HG03103 (cell line): ENCODE measurements around the gene ATRNL1.

Source experiments
- ATAC-seq: cut with Tn5 transposase; IDR thresholded peaks from one replicate; pipeline ENCODE4 v1.9.1; 2021; ENCODE audit warnings: low read depth; ENCODE audit not compliant: unreplicated experiment

The ATRNL1 gene

DNA sequence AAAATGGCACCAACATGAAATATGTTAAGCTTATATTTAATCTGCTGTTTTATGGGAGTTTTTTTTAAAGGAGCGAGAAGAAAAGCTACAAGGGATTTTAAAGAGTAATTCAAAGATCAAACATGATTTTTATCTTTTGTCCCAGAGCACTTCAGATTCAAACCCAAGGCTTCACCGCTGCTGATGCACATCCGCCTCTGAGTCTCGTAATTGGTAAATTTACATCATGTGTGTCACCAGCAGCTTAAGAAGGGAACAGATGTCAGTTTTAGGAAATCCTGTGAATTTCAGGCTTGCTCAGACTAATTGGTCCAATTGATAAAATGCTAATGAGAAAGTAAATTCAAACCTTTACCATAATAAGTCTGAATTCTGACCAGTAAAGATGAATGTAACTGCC, 773.5 kb downstream of the ATRNL1 start:
- no peak for ATAC-seq

DNA sequence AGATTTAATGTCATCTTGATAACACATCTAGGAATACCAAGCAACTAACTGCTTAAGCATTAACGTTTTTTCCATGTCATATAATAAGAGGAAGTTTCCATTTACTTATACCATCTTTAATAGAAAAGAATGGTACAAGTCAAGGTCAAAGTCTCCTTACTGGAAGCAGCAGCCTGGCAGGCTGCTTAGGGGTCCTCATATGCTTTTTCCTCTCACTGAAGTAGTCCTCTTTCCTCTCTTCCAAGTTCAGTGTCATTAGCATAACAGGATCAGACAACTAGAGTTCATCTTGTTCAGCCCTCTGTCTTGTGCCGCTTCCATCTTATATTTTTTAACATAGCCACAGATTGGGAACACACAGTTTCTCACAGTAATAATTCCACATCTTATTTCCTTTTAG, 774.1 kb downstream of the ATRNL1 start:
- ATAC-seq: no peak

DNA sequence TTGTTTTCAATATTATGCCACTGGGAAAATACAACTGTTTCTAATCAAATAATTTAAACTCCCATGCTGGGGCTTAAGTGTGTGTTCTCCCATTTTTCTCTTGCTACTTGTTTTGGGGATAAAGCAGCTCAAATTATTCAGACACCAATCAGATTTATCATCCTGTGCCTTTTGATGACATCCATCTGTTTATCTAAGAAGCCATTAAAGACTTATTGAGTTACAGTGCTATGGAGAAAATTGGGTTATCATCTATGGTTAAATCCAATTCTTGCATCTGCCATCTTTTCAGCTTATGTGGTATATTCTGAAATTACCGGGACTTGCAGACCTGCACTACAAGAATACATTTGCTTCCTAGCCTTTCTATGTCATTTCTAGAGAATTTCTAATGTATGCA, 778.7 kb downstream of the ATRNL1 start:
- no peak for ATAC-seq

DNA sequence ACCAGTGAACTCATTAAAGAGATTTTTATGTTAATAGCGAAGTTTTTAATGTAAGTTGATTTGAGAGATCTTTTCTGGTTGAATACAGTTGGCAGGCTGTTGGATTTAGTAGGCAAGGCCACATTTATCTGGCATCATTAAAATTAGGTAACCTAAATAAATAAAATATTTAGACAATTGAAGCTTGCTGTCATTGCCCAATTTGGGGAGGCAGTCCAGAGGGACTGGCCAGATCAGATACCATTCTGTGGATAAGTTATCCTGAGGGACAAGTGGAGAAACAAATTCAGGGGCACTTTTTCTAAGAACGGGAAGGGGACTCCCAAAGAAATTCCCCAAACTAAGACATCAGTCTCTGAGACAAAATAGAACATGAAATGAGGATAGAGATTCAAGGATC, 782.0 kb downstream of the ATRNL1 start:
- no peak for ATAC-seq

DNA sequence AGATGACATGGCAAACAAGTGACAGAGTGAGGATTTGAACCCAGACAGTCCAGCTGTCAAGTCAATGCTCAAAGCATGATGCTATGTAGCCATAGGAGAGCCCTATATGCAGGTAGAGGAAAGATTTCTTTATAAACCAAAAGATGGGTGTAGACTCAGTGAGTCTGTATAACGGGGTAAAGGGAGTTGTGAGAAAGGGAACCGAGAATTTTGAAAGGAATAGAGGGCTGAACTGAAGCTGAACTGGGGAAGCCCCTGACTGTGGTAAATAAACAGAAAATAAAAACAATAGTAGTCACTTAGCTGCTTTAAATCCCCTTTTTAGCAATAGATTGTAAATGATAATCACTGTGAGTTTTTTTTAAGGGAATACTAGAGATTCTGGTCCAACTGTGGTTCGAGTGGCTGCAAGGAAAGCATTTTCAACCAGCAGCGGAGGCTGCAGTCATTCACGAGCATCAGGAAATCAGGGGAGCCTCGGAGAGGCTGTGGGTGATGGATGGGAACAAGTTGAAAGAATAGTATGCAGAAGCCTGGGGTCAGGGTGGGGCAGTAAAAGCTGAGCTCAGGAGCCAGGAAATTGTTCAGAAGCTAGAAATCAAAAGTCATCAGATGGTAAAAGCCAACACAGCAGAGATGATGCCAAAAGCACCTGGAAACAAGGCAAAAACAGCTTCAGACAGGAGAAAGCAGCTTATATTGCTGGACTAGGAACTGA, 786.4 kb downstream of the ATRNL1 start:
- ATAC-seq: peak; percentile 65

DNA sequence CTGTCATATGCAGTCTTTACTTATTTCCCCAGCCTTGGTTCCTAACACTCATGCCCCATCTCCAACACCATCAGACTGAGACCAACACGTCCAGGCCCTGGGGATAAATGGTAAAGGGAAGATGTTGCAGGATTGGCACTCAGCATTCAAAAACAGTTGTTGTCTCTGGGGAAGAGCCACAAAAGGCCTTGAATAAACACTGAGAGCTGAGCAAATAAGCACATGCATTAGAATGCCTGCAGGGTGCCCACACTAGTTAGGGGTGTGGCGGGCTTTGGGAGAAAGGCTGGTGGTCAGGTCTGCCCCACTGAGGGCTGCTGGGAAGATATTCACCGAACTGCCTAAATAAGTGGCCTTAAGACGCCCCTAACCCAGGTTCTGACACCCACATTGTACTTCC, 788.9 kb downstream of the ATRNL1 start:
- ATAC-seq: no peak

DNA sequence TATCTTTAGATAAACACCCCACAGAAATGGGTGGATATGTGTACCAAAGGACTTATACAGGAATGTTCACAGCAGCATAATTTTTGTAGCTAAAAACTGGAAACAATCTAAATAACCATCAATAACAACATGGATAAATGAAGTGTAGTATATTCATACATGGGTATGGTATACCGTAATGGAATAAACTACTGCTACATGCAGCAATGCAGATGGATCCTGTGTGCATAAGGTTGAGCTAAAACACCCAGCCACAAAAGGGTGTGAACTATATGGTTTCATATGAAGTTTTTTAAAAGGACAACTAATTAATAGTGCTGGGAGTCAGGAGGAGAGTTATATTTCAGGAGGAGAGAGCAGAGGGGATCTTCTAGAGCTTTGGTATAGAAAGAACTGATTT, 790.2 kb downstream of the ATRNL1 start:
- ATAC-seq: no peak

DNA sequence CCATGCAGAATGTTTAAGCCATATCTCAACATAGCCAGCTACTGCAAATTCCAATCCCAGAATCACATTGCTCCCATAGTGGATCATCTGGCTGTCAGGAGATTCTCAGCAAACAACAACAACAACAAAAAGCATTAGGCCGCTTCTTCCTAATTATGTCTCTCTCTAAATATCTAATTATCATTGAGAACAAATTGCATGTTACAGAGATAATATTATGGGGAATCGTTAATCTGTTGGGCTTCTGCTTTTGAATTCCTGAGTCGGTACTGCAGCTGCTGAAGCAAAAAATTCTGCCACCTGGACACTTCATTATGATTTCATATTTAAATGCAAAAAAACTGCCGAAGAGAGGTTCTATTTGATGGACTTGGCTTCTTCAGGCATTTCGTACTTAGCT, 791.2 kb downstream of the ATRNL1 start:
- no peak for ATAC-seq

DNA sequence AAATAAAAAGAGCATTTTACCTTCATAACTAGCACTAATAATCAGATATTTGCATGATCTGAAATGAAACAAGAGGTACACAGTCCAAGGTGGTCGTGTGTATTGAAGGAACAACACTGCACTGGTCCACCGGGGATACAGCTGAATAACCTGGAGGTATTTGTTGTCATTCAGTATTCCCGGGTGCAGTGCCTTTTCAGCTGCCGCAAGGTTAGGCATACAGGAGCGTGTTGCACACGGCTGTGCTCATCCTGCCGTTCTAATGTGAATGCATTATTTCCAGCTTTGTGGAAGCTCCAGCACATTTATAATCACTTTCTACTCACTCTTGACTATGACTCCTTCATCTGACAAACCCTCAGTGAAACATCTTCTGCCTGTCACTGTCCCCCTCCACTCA, 802.0 kb downstream of the ATRNL1 start:
- ATAC-seq: no peak

DNA sequence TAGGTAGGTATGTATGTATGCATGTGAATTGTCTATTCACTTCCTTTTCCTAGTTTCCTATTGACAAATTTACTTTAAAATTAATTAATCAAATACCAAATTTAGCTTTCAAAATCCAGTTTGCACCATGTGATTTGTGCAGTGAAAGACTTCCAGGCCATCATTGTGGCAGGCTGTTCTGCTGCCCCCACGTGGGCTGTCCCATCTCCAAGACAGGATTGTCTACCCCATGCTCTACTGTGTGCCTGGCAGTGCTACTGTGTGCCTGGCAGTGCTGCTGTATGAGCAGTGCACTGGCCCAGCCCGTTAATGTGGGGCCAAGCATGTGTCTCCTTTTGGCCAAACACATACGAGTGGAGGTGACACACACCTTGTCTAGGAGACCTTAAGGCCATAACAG, 805.1 kb downstream of the ATRNL1 start:
- ATAC-seq: no peak

DNA sequence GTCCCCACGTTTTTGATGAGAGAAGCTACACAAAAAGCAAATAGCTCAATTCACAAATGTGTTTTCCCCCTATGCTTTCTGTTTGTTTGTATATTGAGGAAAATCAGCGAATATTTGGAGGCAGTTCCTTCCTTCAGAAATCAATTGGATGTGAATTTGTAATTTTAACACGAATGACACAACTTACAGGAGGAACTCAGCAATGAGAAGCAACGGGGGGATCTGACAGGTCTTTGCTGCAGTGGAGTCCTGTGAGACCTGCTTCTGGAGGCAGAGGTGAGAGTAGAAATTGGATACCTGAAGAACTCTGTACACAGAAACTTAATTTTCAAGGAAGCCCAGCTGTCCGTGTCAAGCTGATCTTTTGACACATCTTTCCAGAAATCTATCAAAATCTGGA, 809.4 kb downstream of the ATRNL1 start:
- no peak for ATAC-seq

DNA sequence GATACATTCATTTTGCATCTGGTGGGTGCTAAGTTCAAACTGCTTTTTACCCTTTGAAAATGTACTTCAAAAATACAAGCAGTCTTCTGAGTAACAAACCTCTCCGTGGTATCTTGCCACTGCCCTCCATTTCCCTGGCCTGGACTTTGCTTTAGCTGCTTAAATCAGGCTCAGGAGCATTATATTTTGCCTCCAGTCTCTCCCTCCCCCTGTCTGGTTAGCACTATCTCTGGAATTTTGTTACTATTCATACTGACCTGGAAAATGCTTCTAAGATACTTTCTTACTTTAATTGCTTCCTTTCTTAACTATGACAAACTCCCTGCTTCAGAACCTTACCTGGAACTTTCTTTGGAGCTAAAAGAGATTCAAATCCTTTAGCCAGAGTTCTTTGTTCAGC, 810.0 kb downstream of the ATRNL1 start:
- ATAC-seq: no peak

DNA sequence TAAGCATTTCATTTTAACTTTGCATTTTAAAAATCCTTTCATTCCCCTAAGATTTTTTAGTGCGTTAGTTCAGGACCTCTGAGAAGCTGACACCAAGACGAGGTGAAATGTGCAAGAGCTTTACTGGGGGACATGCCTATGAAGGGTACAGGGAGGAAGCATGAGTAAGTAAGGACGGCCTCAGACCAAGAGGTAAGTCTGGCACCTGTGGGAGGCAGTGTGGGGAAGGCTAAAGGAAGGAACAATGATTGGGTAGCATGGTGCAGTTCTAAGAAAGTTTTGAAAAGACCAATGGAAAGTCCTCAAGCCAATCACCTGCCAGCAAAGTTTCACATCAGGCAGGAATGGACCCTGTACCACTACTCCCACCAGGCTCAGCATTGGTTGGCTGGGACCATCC, 810.7 kb downstream of the ATRNL1 start:
- ATAC-seq: no peak

DNA sequence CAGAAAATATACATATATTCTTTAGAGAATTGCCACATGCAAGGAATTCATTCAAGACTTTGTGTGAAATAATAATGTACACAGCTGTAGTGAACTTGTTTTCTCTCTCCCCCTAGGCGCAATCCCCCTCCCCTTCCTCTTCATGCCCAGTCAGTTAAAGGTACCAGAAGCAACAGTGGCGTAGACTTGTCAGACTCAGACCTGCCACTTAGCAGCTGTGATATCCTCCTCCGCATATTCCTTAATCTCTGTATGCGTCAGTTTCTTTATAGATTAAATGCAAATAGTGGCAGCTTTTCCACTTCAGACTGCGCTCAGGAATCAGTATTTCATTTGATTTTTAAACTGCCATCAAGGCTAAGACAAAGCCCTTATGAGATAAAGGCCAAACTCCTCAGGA, 815.9 kb downstream of the ATRNL1 start:
- ATAC-seq: no peak

DNA sequence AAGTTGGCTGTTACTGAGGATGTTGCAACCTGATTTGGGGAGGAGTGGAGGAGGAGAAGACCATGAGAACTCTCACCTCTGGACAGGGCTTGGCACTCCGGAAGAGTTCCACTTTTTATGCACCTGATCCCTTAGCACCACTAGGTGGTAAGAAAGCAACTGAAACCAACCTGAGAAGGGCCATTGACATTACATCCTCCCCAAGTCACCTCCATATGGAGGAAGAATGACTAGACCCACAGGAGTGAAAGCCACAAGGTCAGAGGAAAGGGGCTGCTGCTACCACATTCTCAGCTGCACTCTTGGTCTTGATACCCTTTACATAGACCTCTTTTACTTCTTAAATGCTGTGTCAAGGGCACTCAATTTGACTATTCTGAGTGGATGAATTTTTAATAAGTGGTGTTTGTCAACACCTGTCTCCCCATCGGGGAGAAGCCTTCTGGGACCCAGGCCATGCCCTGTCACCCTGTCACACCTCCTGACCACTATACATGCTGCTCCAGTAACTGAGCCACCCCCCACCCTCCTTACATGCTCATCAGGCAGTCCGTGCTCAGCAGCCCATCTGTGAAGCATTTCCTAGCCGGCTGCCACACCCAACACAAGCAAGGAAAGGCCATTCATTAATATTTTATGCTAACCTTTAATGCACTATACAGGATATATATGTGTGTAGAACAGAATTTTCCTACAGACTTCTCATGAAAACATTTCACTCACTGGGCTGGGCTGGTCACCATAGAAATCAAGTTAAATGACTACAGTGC, 817.0 kb downstream of the ATRNL1 start:
- no peak for ATAC-seq

DNA sequence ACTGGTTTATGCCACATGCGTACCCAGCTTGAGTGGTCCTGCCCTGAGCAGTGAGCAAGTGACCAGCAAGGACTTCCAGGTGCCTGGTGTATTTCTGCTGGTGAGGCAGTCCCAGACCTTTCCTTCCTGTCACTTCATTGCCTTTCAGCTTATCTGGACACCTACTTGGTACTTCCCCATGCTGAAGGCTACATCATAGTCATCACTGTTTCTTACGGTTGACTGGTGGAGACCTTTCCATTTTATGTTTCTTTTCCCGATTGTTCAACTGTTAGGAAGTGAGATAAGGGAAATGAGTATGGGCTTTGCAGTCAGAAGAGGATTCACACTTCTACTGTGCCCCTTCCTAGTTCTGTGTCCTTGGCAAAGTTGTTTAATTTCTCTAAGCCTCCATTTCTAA, 821.3 kb downstream of the ATRNL1 start:
- no peak for ATAC-seq

DNA sequence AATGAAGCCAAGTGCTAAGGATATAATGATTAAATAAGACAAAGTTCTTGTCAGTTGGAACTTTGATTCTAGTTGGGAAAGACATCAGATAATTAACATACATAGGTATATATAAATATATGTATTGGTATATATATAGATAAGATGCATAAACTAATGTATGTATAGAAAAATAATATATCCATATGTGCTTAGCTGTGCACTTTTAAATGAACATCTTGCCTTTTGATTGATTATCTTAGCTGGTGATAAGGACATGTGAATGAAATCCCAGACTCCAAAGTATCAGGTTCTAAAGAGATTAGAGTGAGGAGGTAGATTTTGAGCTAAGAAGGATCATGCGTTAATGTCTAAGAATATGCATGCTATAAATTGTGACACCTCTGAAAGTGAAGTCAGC, 822.3 kb downstream of the ATRNL1 start:
- ATAC-seq: no peak

DNA sequence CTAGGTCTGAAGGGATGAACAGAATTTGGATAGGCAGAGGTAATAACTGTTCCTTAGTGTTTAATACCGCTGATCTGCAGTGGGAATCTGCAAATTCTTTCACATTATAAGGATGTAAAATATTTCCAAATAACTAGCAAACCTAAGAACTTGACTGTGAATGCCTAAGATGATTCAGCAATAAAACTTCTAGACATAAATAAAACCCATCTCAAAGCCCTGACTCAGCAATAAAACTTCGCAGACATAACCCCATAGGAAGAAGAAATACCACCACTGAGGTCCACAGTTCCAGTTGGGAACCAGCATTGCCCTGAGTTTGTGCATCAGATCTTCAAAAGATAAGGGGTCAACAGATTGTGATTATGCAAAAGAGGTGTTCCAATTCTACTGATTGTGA, 825.6 kb downstream of the ATRNL1 start:
- no peak for ATAC-seq

DNA sequence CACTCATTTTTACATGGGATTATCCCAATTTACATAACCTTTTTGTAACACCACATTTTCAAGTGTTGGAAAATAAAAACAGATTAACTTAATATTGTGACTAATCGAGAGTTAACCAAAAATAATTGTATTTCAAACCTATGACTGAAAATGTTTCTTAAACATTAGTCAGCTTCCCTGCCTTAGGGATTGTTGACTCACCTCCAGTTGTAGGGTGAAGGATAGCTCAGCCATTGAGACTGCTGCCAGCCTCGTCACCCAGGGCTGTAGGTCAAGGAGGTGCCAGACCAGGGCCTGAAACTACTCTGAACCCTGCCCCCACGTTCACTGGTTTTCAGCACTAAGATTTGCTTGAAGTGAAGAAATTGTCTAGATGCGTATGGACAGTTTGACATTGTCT, 828.6 kb downstream of the ATRNL1 start:
- no peak for ATAC-seq

DNA sequence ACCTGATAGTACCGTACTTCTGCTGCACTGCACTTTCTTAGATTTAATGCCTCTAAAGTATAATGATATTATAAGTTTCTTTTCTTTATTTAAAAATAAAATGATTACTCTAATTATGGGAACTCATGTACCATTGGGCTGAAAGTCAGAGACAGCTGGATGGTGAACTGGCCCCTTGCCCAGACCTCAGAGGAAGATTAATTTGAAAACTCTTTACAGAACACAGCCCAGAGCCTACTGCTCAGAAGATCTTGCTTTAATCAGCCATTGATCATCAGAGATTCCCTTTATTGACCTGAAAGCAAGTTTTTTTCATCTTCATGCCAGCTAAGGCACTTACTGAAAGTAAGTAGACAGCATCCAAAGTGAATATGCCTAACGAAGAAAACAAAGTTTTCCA, 838.1 kb downstream of the ATRNL1 start:
- no peak for ATAC-seq

DNA sequence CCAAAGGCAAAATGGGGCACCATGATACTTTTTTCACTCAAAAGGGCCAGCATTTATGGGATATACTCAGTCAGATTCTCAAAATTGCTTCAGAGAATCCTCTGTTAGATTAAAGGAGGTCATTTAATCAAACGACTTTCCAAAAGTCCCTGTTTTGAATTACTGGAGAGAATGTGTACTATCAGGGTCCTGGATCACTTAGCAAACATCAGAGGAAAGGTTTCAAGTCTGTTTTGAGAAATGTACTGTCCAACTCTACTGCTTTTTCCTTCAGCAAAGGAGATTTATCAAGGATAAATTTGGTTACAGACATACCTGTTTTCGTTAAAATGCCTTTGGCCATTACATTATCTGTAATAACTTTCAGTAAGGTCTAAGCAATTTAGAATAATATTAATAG, 838.9 kb downstream of the ATRNL1 start:
- ATAC-seq: no peak

DNA sequence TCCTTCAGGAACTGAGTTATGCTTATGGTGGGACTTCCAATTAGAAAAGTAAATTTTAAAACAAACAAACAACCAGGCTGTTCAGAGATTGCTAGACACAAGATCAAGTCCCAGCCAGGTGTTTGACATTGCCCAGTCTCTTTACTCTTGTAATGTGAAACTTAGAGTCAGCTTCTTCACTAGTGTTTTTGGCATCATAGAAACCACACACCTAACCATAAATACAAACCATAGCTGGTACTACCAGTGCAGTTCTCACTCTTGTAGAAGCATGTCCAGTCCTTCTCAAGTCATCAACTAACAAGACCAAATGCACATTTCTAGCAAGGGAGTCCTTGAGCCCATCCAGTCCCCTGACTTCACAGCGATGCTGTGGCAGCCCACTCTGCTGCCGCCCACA, 839.9 kb downstream of the ATRNL1 start:
- no peak for ATAC-seq
